HG03558 (cell line): Measurements from ENCODE around the gene MYADM.
"Not testable (repeated sequence)": the region's sequence is repeated elsewhere in the genome, so short reads cannot be mapped to it uniquely, and the experiment has no call there.

Experiments used
- ATAC-seq: cut with Tn5 transposase; IDR thresholded peaks from one replicate; pipeline ENCODE4 v1.9.1; 2021; ENCODE audit warnings: moderate number of reproducible peaks; ENCODE audit not compliant: unreplicated experiment; ENCODE audit errors: extremely low read depth

The MYADM gene, protein sequence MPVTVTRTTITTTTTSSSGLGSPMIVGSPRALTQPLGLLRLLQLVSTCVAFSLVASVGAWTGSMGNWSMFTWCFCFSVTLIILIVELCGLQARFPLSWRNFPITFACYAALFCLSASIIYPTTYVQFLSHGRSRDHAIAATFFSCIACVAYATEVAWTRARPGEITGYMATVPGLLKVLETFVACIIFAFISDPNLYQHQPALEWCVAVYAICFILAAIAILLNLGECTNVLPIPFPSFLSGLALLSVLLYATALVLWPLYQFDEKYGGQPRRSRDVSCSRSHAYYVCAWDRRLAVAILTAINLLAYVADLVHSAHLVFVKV

DNA sequence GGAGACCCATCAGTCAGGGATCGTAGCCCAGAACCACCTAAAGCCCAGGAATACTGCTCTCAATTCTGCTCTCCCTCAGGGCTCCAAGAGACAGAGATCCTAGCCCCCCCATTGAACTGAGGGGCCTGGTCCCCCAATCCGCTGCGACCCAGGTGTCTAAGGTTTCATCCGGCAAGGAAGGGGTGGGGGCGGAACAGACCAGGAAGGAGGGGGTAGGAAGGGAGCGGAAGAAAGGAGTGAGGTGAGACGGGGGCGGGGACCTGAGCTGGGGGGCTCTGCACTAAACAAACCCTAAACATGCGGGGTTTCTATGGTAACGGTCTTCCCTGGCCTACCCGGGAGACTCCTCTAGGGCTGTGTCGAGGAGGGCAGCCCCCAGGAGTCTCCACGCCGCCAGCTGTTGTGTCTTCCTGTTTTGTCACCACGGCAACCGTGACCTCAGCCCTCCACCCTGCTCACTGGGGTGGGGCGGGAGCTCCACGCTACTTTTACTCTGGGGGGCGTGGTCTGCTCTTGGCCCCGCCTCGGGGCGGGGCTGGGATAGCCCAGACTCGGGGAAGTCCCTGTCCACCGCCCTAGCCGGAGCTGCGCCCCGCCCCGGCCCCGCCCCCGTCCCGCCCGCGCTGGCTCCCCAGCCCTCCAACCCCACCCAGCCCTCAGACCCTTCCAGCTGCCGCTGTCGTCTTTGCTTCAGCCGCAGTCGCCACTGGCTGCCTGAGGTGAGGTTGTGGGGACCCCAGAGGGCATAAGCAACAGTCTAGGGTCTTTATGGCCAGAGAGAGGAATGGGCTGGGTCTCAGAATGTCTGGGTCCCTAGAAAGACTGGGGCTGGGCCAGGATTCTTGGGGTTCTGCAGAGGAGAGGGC lies at the start of gene MYADM:
MYADM (plus strand) TSS at position 659 of the 866 bp plus-strand sequence. CDS start 5,647 bp downstream, outside the sequence.
- peak; percentile 69 for ATAC-seq

DNA sequence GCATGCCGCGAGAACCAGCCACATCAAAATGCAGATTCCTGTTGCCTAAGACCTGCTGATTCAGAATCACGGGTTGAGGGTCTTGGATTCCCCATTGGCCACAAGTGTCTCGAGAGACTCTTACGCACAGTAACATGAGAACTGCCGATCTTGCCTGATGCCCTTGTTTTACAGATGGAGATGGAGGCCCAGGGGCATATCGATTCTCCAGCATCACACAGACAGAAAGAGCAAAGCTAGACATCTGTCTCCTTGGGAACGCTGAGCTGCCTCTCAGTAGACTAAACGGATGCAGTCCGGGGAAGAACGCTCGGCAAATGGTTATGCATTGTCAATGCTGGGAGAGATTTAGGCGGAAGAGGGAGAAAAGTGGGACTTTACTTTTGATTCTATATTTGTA lies 48.9 kb upstream of the MYADM start:
- no peak for ATAC-seq

DNA sequence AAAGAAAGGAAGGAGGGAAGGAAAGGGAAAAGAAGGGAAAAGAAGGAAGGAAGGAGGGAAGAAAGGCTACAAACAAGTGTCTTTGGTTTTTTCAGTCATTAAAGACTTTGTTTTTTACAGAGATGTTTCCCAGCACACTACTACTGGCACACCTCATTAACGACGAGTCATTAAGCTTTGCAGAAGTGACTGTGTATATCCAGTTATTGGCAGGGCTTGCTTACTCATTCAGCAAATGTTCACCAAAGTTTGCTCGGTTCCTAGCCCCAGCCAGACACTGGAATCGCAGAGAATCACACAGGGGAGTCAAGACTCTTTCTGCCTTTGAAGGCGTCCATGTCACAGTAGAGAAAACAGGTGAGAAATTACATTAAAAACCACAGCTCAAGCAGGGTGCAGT lies 47.8 kb upstream of the MYADM start:
- ATAC-seq: no peak

DNA sequence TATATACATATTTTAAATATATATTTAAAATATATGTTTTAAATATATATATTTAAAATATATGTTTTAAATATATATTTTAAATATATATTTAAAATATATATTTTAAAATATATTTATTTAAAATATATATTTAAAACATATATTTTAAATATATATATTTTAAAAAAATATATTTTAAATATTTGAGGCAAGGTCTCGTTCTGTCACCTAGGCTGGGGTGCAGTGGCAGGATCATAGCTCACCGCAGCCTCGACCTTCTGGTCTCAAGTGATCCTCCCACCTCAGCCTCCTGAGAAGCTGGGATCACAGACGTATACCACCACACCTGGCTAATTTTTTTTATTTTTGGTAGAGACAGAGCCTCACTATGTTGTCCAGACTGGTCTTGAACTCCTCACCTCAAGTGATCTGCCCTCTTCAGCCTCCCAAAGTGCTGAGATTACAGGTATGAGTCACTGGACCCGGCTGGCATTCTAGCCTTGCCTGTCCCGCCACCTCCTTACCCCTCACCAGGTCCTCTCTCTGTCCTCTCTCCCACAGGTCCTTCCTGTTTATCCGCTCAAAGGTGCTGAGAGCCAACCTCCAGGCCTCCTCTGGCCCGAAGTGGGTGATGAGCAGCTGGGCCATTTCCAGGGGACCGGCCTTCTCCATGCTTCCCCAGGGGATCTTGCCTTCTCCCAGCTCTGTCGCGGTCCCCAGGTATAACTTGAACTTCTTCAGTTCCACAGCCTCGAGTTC lies 44.1 kb upstream of the MYADM start:
- no peak for ATAC-seq

DNA sequence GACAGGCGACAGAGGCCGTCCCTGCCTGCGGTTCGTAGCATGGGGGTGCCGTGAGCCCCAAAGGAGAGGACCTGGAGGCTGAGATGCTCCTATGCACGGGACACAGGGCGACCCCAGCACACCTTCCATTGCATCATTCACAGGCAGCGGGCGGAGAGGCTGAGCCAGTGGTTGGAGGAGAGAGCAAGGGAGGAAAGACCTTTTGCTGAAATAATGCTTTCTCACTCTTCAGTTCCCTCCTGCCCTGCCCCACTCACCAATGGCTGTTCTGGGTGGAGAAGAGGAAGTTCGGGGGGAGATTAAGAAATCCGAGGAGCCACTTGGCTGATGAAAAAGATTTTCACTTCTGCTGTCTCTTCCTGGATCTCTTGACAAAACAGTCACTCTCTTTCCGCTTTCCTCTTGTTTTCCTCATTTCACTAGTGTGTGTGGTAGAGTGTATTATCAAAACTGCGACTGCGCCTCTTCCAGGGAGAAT lies 43.5 kb upstream of the MYADM start, which contains the start of gene NLRP12:
NLRP12 (minus strand) TSS at position 181 of the 478 bp plus-strand sequence; CDS start at position 41, 140 bp downstream.
- ATAC-seq: no peak

DNA sequence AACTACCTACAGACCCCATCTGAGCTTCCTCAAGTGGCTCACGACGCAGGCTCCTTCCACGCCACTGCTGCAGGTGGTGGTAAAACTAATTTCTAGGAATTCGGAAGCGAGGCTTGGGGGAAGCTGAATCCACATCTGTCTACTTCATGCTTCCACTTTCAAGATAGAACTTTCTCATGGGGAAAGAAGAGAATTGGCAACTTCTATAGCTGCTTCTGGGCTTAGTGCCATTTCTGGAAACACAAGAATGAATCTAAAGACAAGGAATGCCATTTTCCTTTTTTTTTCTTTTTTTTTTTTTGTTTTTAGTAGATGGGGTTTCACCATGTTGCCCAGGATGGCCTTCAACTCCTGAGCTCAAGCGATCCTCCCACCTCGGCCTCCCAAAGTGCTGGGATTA lies 40.8 kb upstream of the MYADM start:
- ATAC-seq: no peak

DNA sequence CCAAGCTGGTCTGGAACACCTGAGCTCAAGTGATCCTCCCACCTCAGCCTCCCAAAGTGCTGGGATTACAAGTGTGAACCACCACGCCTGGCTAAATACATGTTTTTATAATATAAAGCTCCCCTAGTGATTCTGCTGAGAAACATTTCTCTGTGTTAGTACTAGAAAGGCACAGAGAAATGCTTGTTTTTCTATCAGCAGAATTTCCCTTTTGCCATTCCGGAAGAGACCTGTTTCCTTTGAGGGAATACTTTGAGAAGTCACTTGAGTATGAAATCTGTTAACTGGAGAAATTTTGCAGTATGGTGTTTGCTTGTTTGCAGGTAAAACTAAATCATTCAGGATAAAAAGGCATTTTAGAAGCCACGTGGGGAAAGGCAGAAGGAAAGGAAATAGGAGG lies 39.2 kb upstream of the MYADM start:
- ATAC-seq: no peak

DNA sequence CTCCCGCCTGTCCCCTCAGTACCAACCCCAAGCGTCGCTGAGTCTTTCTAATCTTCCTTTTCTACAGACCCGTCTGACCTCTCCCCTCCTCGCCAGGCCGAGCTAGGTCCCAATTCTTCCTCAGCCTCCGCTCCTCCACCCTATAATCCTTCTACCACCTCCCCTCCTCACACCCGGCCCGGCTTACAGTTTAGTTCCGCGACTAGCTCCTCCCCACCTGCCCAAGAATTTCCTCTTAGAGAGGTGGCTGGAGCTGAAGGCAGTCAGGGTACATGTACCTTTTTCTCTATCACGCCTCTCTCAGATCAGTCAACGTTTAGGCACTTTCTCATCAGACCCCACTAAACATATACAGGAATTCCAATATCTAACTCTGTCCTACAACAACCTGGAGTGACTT lies 34.8 kb upstream of the MYADM start:
- not testable (repeated sequence) for ATAC-seq

DNA sequence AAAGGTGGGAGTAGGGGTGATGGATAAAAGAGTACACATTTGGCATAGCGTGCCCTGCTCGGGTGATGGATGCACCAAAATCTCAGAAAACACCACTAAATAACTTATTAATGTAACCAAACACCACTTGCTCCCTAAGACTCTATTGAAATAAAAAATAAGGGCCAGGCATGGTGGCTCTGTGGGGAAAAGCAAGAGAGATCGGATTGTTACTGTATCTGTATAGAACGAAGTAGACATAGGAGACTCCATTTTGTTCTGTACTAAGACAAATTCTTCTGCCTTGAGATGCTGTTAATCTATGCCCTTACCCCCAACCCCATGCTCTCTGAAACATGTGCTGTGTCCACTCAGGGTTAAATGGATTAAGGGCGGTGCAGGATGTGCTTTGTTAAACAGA lies 29.2 kb upstream of the MYADM start:
- ATAC-seq: not testable (repeated sequence)

DNA sequence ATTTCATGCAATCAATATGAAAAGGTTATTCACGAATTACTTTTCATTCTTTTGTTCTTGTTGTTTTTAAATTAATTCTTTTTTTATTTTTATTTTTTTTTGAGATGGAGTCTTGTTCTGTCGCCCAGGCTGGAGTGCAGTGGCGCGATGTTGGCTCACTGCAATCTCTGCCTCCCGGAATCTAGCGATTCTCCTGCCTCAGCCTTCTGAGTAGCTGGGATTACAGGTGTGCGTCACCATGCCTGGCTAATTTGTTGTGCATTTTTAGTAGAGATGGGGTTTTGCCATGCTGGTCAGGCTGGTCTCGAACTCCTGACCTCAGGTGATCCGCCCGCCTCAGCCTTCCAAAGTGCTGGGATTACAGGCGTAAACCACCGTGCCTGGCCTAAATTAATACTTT lies 27.4 kb upstream of the MYADM start:
- ATAC-seq: not testable (repeated sequence)

DNA sequence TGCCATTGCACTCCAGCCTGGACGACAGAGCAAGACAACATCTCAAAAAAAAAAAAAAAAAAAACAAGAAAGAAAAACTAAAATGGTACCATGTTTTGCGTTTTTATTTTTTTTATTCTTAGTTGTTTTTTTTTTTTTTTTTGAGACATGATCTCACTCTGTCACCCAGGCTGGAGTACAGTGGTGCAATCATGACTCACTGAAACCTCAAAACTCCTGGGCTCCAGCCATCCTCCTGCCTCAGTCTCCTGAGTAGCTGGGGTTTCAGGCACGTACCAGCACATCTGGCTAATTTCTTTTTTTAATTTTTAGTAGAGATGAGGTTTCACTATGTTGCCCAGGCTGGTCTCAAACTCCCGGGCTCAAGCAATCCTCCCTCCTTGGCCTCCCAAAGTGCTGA lies 26.8 kb upstream of the MYADM start:
- not testable (repeated sequence) for ATAC-seq

DNA sequence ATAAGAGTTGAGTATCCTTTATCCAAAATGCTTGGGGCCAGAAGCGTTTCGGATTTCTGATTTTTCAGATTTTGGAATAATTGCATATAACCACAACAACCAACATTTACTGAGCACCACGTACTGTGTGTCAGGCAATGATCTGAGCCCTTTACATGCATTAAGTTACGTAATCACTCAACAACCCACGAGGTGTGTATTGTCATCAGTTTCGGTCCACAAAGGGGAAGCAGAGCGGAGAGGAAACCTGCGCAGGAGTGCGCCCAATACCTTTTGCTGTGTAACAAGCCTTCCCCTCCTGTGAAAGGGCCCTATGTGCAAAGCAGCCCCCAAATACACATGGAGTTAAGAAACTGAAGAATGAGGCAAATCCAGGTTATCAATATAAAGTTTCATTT lies 22.8 kb upstream of the MYADM start:
- no peak for ATAC-seq

DNA sequence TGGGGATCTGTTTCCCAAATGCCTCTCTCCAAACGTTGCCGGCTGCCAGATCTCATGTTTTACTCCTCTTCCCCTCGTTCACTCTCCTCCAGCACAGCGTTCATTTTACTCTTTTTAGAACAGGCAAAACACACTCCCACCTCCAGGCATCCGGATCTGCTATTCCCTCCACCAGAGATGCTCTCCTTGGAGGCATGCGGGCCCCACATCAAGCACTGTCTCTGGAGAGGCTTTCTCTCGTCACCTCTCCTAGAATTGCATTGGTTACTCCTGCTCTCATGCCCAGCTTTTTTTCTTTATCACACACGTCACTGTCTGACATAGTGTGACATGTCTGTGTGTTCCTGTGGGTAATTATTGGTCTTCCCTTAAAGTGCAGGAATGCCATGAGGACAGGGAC lies 20.1 kb upstream of the MYADM start:
- no peak for ATAC-seq

DNA sequence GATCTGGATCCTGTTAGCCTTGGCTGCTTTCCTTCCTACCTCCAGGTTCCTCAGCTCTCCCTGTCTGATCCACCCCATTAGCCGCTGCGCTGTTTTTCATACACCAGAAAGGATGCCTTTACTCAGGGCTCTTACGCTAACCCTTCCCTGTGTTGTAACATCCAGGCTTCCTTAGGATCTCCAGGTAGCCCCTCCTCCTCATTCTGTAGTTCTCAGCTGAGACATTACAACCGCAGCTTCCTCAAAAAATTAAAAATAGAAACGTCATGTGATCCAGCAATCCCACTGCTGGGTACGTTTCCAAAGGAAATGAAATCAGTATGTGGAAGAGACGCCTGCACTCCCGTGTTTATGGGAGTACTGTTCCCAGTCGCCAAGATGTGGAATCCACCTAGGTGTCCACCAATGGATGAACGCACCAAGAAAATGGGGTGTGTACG lies 18.4 kb upstream of the MYADM start:
- no peak for ATAC-seq

DNA sequence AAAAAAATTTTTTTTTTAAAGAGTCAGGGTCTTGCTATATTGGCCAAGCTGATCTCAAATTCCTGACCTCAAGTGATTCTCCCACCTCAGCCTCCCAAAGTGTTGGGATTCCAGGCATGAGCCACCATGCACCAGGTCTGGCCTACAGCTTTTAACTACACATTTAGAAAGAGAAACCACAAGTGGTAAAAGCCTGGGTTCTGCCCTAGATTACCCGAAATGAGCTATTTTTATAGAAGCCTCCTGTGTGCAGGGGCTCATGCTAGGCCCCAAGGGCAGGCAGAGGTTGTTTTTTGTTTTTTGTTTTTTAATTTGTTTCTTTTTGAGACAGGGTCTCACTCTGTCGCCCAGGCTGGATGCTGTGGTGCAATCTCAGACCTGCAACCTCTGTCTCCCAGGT lies 14.0 kb upstream of the MYADM start:
- ATAC-seq: no peak

DNA sequence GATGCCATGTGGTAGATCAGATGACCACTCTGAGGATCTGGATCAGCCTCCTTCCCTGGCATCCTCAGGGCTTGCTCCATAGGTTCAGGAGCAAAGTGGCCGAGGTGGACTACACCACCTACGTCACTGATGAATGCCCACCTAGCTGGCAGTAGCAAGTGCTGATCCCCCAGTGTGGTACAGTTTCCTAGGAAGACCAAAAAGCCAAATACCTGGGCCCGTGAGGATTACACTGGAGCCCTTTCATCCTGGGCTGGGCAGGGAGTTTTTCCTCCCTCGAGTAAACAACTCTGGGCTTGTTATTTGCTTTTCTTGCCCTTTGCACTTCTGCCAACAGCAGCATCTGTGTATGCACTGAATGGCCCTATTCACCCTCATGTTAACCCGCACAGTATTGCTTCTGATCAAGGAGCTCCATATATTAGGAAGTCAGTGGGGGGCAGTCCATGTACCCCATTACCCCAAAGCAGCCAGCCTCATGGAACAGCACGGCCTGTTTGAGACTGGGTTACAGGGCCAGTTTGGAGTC lies 3.3 kb upstream of the MYADM start:
- ATAC-seq: no peak

DNA sequence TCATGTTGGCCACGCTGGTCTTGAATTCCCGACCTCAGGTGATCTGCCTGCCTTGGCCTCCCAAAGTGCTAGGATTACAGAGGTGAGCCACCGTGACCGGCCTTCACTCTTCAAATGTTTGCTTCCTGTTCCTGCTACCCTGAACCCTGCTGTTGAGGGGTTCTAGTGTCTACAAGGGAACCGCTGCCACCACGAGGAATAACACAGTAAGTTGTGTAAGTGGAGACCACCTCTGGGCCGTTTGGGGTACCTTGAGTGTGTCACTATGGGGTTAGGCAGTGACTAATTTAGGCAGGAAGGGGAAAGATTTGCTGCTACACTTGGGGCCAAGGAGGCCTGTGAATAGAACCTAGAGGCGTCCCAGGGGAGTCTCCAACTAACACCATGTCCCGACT lies 2.2 kb upstream of the MYADM start:
- no peak for ATAC-seq

DNA sequence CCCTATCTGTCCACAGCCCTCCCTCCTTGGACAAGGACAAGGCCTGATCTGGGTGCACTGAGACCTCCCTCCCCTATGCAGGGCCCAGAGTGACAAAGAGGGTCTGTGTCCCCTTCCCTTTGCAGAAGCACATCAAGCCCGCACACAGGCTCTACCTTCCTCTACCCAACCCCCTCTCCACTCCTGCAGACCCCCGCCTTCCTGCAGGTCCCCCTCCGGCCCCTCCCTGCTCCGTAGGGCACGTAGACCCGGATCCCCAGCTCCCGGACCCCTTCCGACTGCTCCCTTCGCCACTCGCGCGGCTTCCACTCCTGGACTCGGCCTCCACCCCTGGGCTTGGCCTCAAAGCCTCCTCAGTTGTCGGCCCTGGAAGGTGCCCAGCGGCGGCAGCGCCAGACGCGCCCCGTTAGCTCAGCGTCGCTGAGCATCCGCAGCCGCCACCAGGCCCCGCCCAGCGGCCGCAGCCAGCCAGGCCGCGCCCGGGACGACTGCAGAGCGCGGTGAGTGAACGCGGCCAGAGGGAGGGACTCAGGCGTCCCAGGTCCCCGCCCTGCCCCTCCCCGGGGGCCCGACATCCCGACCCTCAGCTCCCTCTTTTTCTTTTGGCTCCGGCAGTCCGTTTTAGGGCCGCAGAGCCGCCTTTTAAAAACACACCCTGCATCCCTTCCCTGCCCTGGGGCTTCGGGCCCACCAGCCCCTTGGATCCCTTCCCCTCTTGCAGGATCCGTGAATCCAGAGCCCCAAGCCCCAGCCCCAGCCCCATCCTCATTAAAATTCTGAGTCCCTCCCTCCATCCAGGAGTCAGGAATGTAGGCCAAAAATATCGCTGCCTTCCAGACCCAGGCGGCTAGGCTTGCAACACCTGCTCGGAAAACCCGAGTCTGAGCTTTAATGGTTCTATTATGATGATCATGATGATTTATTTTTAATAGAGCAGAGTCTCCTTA lies 1.5 kb upstream of the MYADM start:
- no peak for ATAC-seq

DNA sequence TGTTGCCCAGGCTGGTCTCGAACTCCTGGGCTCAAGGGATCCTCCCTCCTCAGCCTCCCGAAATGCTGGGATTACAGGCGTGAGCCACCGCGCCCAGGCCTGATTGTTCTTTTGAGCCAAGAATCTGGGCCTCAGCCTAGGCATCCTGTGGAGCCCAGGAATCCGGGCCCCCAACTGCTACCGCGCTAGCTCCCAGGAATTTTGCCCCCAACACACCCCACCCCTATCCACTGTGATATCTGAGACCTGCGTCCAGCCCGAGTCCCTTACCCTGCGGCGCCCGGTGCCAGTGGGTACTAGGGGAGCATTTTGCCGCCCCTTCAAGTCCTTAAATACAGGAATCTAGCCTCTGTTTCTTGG lies 838 bp upstream of the MYADM start:
- ATAC-seq: no peak
